Caco-2 (cell line): ENCODE results near the gene BHMT2. TPM values are rescaled to one million over a fixed set of nuclear protein-coding genes. Genes with fewer than 3 reads are reported as not detected.

Experiments used
- BruUV-seq: library from RNA; stranded (reverse); fragments of 400-500 nt; replicated peaks from 2 replicates; lab custom pipeline; 2021; lab: Mats Ljungman, UMichigan
- CTCF ChIA-PET: fragments of 300-600 bp; sonication (Branson Sonifier 250); formaldehyde crosslinking; loops from one replicate; lab custom pipeline; 2022; ENCODE audit warnings: antibody characterized with exemption; lab: Charles Lee
- POLR2A ChIA-PET: fragments of 300-600 bp; sonication (Branson Sonifier 250); formaldehyde crosslinking; loops from one replicate; lab custom pipeline; 2022; ENCODE audit warnings: antibody characterized with exemption; lab: Charles Lee
- DNase-seq, 2 experiments: peaks; one replicate each; pipeline versions ENCODE4 v3.0.0 to v3.0.0-alpha.2; 2020 to 2022
- H3K27me3 ChIP-seq: replicated peaks from 2 replicates; pipeline ENCODE4 v1.6.0; 2011; ENCODE audit warnings: low read length; ENCODE audit not compliant: control insufficient read depth, insufficient read depth
- H3K36me3 ChIP-seq: 2 replicates; pipeline ENCODE4 v1.5.1; 2011; ENCODE audit warnings: low read length; ENCODE audit not compliant: control insufficient read depth, insufficient read depth
- H3K4me1 ChIP-seq: fragments of 250-450 bp; sonication (Bioruptor Pico); 2 replicates; pipeline ENCODE4 v1.5.1; 2020; ENCODE audit warnings: mild to moderate bottlenecking
- H3K4me3 ChIP-seq: 2 replicates; pipeline ENCODE4 v1.5.1; 2011; ENCODE audit warnings: low read depth, mild to moderate bottlenecking, control low read depth, low read length
- H3K9me3 ChIP-seq: fragments of 250-450 bp; sonication (Bioruptor Pico); 2 replicates; pipeline ENCODE4 v1.5.1; 2020; ENCODE audit warnings: mild to moderate bottlenecking, moderate library complexity
- H3K27ac Mint-ChIP-seq: one replicate; pipeline ENCODE4 v1.8.0; 2022; ENCODE audit warnings: mixed read lengths; ENCODE audit not compliant: unreplicated experiment
- H3K27me3 Mint-ChIP-seq: one replicate; pipeline ENCODE4 v1.8.0; 2022; ENCODE audit warnings: mixed read lengths; ENCODE audit not compliant: insufficient read depth, unreplicated experiment
- H3K36me3 Mint-ChIP-seq: one replicate; pipeline ENCODE4 v1.8.0; 2022; ENCODE audit warnings: mild to moderate bottlenecking, mixed read lengths; ENCODE audit not compliant: insufficient read depth, unreplicated experiment
- H3K4me1 Mint-ChIP-seq: one replicate; pipeline ENCODE4 v1.8.0; 2022; ENCODE audit warnings: low read depth, mixed read lengths; ENCODE audit not compliant: unreplicated experiment
- H3K4me3 Mint-ChIP-seq: one replicate; pipeline ENCODE4 v1.8.0; 2022; ENCODE audit warnings: mild to moderate bottlenecking, moderate library complexity, mixed read lengths; ENCODE audit not compliant: unreplicated experiment
- H3K9me3 Mint-ChIP-seq: one replicate; pipeline ENCODE4 v1.8.0; 2022; ENCODE audit warnings: mixed read lengths; ENCODE audit not compliant: unreplicated experiment
- intact Hi-C: fragments of 100-400 bp; cut with micrococcal nuclease; formaldehyde crosslinking; loops from one replicate; pipeline ENCODE4 v1.10.0; 2022; ENCODE audit not compliant: unreplicated experiment
- total RNA-seq: library from RNA; stranded (reverse); gene quantifications from 2 replicates; pipeline ENCODE4 v1.2.3, GENCODE V29; 2022
- TF ChIP-seq, protein P1 (sequence below), 2 experiments: fragments of 200-600 bp in 1 of 2; IDR thresholded peaks; 1 replicate in 1 of 2; 2 replicates in 1 of 2; pipeline versions ENCODE4 v1.5.1 to v1.8.0; 2011 to 2022; ENCODE audit warnings: antibody characterized with exemption in 1 of 2, control low read depth in 1 of 2, inconsistent platforms in 1 of 2, low read depth in 1 of 2, low read length in 1 of 2, mild to moderate bottlenecking in 1 of 2, moderate library complexity in 1 of 2; ENCODE audit not compliant: insufficient read depth in 1 of 2, severe bottlenecking in 1 of 2, unreplicated experiment in 1 of 2

Gene BHMT2
- total RNA-seq, 1 experiment from 2014 or later: not detected

DNA sequence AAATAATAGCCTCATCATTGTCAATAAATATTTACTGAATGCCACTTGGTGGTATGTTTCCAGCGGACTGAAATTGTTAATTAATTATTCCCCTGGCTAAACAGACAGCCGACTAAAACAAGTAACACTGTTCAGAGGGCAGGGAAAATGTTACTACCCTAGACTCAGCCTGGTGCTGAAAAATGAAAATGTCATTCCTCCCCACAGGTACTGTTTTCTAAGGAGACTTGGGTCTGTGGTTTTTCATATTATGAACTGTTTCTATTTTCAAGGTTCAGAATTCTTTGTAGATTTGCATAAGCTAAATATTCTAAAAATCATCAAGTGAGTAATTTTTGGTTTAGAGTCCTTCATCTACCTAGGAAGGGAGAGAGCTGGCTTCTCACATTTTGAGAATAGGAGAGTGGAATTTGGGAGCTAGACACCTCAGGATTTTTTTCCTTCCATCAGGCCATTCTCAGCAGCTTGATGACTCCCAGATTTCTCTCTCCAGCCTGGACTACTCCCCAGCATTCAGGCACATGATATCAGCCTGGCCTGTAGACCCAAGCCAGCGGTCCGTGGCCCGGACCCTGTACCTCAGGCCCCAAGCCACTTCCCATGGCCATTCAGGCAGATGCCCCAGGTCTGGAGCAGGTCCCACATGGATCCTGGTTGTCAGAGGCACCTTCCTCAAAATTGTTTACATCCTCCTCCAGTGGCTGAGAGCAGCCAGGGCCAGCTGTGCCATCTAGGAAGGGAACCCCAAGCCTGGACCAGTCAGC, 66.4 kb downstream of the BHMT2 start:
- DNase-seq: no peak
- Histone ChIP-seq H3K4me1 (0 out of 2 replicates have a peak, but pooled peaks cover 5% of the 10 kb centered on the region), H3K27me3 (no peaks in the 10 kb centered on the region), H3K36me3 (no peaks in the 10 kb centered on the region), H3K4me3 (no peak overlapping the region), H3K9me3 (no peaks in the 10 kb centered on the region)
- BruUV-seq: no TSS peak
- TF ChIP-seq, protein P1, sequence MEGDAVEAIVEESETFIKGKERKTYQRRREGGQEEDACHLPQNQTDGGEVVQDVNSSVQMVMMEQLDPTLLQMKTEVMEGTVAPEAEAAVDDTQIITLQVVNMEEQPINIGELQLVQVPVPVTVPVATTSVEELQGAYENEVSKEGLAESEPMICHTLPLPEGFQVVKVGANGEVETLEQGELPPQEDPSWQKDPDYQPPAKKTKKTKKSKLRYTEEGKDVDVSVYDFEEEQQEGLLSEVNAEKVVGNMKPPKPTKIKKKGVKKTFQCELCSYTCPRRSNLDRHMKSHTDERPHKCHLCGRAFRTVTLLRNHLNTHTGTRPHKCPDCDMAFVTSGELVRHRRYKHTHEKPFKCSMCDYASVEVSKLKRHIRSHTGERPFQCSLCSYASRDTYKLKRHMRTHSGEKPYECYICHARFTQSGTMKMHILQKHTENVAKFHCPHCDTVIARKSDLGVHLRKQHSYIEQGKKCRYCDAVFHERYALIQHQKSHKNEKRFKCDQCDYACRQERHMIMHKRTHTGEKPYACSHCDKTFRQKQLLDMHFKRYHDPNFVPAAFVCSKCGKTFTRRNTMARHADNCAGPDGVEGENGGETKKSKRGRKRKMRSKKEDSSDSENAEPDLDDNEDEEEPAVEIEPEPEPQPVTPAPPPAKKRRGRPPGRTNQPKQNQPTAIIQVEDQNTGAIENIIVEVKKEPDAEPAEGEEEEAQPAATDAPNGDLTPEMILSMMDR (IDR thresholded peaks at IDR 0.05; ENCODE audit: insufficient read depth in 1 of 2, low read depth in 1 of 2, low read length in 1 of 2, severe bottlenecking in 1 of 2, unreplicated experiment in 1 of 2): no peak
- Mint-ChIP-seq H3K4me1 (peaks cover 13% of the 10 kb centered on the region), H3K9me3 (no peaks in the 10 kb centered on the region), H3K4me3 (no peak overlapping the region), H3K36me3 (no peaks in the 10 kb centered on the region), H3K27me3 (peaks cover 3% of the 10 kb centered on the region), H3K27ac (no peak overlapping the region)
- POLR2A ChIA-PET: interaction anchor here (0.6 kb wide), 1 partner anchor 378 kb away, joined by 11 read pairs; the partner anchor contains the start of gene HOMER1
- CTCF ChIA-PET: interaction anchor here (0.6 kb wide), 1 partner anchor 21 kb away, joined by 3 read pairs; no protein-coding TSS in a partner anchor
- intact Hi-C loops: no loop called here

DNA sequence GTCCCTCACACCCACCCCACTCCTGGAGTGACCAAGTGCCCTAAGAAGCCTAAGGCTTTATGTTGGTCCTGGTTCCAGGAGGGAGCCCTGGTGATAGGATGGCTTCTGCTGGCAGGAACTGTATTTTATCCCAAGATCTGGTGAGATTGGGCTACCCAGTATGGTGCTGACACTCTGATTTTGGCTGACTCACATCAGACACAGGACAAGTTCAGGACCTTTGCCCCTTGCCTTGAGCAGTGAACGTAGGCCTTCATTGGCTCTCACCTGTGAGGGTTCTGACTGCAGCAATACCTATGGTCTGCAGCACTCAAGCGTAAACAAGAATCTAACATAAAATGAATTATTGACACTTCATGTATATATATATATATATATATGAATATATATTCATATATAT, 67.1 kb downstream of the BHMT2 start:
- no peak overlapping the region for H3K4me3 ChIP-seq
- Mint-ChIP-seq H3K27me3 (peaks cover 3% of the 10 kb centered on the region), H3K4me3 (no peak overlapping the region), H3K4me1 (peaks cover 13% of the 10 kb centered on the region), H3K36me3 (no peaks in the 10 kb centered on the region), H3K27ac (no peak overlapping the region), H3K9me3 (no peaks in the 10 kb centered on the region)
- no peaks in the 10 kb centered on the region for H3K9me3 ChIP-seq
- TF ChIP-seq, protein P1 (IDR thresholded peaks at IDR 0.05; ENCODE audit: insufficient read depth in 1 of 2, low read depth in 1 of 2, low read length in 1 of 2, severe bottlenecking in 1 of 2, unreplicated experiment in 1 of 2): no peak
- BruUV-seq: no TSS peak
- no peaks in the 10 kb centered on the region for H3K36me3 ChIP-seq
- 0 out of 2 replicates have a peak, but pooled peaks cover 5% of the 10 kb centered on the region for H3K4me1 ChIP-seq
- DNase-seq: no peak
- ChIA-PET POLR2A (no interaction called here), CTCF (no interaction called here)
- H3K27me3 ChIP-seq: no peaks in the 10 kb centered on the region
- intact Hi-C loops: no loop called here

Other genes with a start within 250 kb of the BHMT2 start
- 17.4 and 17.9 TPM in 2 replicates for gene ARSB, start 84.5 kb upstream of the BHMT2 start, total RNA-seq
- gene DMGDH, start 93 bp upstream of the BHMT2 start, total RNA-seq: 0.28 and 1.8 TPM in 2 replicates
- gene BHMT, start 42.0 kb downstream of the BHMT2 start, total RNA-seq: not detected in 2 replicates
- gene JMY, start 166.4 kb downstream of the BHMT2 start, total RNA-seq: 10.5 and 11.3 TPM in 2 replicates